DMS114 treated with DMSO at 0.1 percent for 48 hours (cell line): Measurements from ENCODE around the gene SYT2.
"Not testable (repeated sequence)": the region's sequence is repeated elsewhere in the genome, so short reads cannot be mapped to it uniquely, and the experiment has no call there.

Experiments
- DNase-seq: peaks from one replicate; lab custom pipeline; 2025; ENCODE audit not compliant: unreplicated experiment; lab: John Stamatoyannopoulos, UW

Gene SYT2

GRCh38 chr1:202710070-202711045, at the start of gene SYT2:
Gene SYT2, minus strand, starts transcription at chr1:202710454. Its CDS starts 104,682 bp downstream, at chr1:202605772.
- DNase-seq, result no peak

- DNase-seq, result no peak
Observed at GRCh38 chr1:202756391-202756790, 46.1 kb upstream of the SYT2 start.

- DNase-seq, result no peak
Observed at GRCh38 chr1:202754293-202754692, 44.0 kb upstream of the SYT2 start.

- no peak for DNase-seq
Observed at GRCh38 chr1:202752774-202753173, 42.5 kb upstream of the SYT2 start.

GRCh38 chr1:202750761-202751160, 40.5 kb upstream of the SYT2 start:
- DNase-seq, result no peak

- no peak for DNase-seq
Observed at GRCh38 chr1:202750024-202750423, 39.8 kb upstream of the SYT2 start.

GRCh38 chr1:202745323-202745888, 35.2 kb upstream of the SYT2 start:
- no peak for DNase-seq

GRCh38 chr1:202744770-202745169, 34.5 kb upstream of the SYT2 start:
- not testable (repeated sequence) for DNase-seq

- DNase-seq, result no peak
Observed at GRCh38 chr1:202742496-202742895, 32.2 kb upstream of the SYT2 start.

GRCh38 chr1:202733251-202733650, 23.0 kb upstream of the SYT2 start:
- DNase-seq, result no peak

GRCh38 chr1:202728951-202729350, 18.7 kb upstream of the SYT2 start:
- no peak for DNase-seq

GRCh38 chr1:202725526-202725925, 15.3 kb upstream of the SYT2 start:
- no peak for DNase-seq

GRCh38 chr1:202723708-202724107, 13.5 kb upstream of the SYT2 start:
- no peak for DNase-seq

GRCh38 chr1:202723046-202723445, 12.8 kb upstream of the SYT2 start:
- not testable (repeated sequence) for DNase-seq

GRCh38 chr1:202716654-202717053, 6.4 kb upstream of the SYT2 start:
- DNase-seq, result no peak

- not testable (repeated sequence) for DNase-seq
Observed at GRCh38 chr1:202714202-202714601, 3.9 kb upstream of the SYT2 start.

- no peak for DNase-seq
Observed at GRCh38 chr1:202713110-202713509, 2.9 kb upstream of the SYT2 start.

GRCh38 chr1:202711949-202712635, 1.8 kb upstream of the SYT2 start:
- no peak for DNase-seq

- DNase-seq, result no peak
Observed at GRCh38 chr1:202709276-202710041, 795 bp downstream of the SYT2 start.

- no peak for DNase-seq
Observed at GRCh38 chr1:202708456-202709275, 1.6 kb downstream of the SYT2 start.
